T-helper 2 cell treated with Interferon-gamma antibody and Interleukin-4, amounts not matched to agents 5 μg/mL and 100 μg/mL, for 36 hours (primary cell): ENCODE data around the gene PHLPP1.

Source experiments
- DNase-seq: peaks from one replicate; pipeline ENCODE4 v3.0.0; 2021; ENCODE audit warnings: low spot score
- H3K27ac Mint-ChIP-seq: one replicate; pipeline ENCODE4 v1.8.0; 2021; ENCODE audit warnings: mild to moderate bottlenecking, mixed read lengths
- H3K27me3 Mint-ChIP-seq: one replicate; pipeline ENCODE4 v1.8.0; 2021; ENCODE audit warnings: low read depth, mixed read lengths
- H3K36me3 Mint-ChIP-seq: one replicate; pipeline ENCODE4 v1.8.0; 2021; ENCODE audit warnings: low read depth, mixed read lengths
- H3K4me1 Mint-ChIP-seq: one replicate; pipeline ENCODE4 v1.8.0; 2021; ENCODE audit warnings: low read depth, mixed read lengths
- H3K4me3 Mint-ChIP-seq: one replicate; pipeline ENCODE4 v1.8.0; 2022; ENCODE audit warnings: mild to moderate bottlenecking, moderate library complexity, mixed read lengths
- H3K9me3 Mint-ChIP-seq: one replicate; pipeline ENCODE4 v1.8.0; 2021; ENCODE audit warnings: mixed read lengths

PHLPP1 gene

GRCh38 chr18:62991959-62992358 lies 276.6 kb downstream of the PHLPP1 start:
- DNase-seq, result no peak
- Mint-ChIP-seq H3K4me1 (no peaks in the 10 kb centered on the region), H3K27me3 (peaks cover 25% of the 10 kb centered on the region), H3K27ac (no peak overlapping the region), H3K9me3 (no peaks in the 10 kb centered on the region), H3K36me3 (no peaks in the 10 kb centered on the region), H3K4me3 (no peak overlapping the region)

GRCh38 chr18:62992877-62993365 lies 277.6 kb downstream of the PHLPP1 start:
- H3K36me3 Mint-ChIP-seq, result no peaks in the 10 kb centered on the region
- peaks cover 25% of the 10 kb centered on the region for H3K27me3 Mint-ChIP-seq
- no peaks in the 10 kb centered on the region for H3K4me1 Mint-ChIP-seq
- no peaks in the 10 kb centered on the region for H3K9me3 Mint-ChIP-seq
- DNase-seq, result no peak
- no peak overlapping the region for H3K4me3 Mint-ChIP-seq
- H3K27ac Mint-ChIP-seq, result no peak overlapping the region

- H3K4me3 Mint-ChIP-seq, result no peak overlapping the region
- H3K4me1 Mint-ChIP-seq, result no peaks in the 10 kb centered on the region
- no peaks in the 10 kb centered on the region for H3K36me3 Mint-ChIP-seq
- H3K9me3 Mint-ChIP-seq, result no peaks in the 10 kb centered on the region
- no peak overlapping the region for H3K27ac Mint-ChIP-seq
- no peak for DNase-seq
- peaks cover 16% of the 10 kb centered on the region for H3K27me3 Mint-ChIP-seq
These were observed 281.2 kb downstream of the PHLPP1 start for GRCh38 chr18:62996566-62996965.

- Mint-ChIP-seq H3K4me1 (no peaks in the 10 kb centered on the region), H3K36me3 (no peaks in the 10 kb centered on the region), H3K4me3 (no peak overlapping the region), H3K27ac (no peak overlapping the region), H3K27me3 (peaks cover 16% of the 10 kb centered on the region), H3K9me3 (no peaks in the 10 kb centered on the region)
- no peak for DNase-seq
These were observed 281.7 kb downstream of the PHLPP1 start for GRCh38 chr18:62997076-62997475.

GRCh38 chr18:62998443-62998842 lies 283.1 kb downstream of the PHLPP1 start:
- H3K27ac Mint-ChIP-seq, result no peak overlapping the region
- no peaks in the 10 kb centered on the region for H3K9me3 Mint-ChIP-seq
- no peak overlapping the region for H3K4me3 Mint-ChIP-seq
- H3K36me3 Mint-ChIP-seq, result no peaks in the 10 kb centered on the region
- DNase-seq, result no peak
- H3K27me3 Mint-ChIP-seq, result peaks cover 16% of the 10 kb centered on the region
- no peaks in the 10 kb centered on the region for H3K4me1 Mint-ChIP-seq

GRCh38 chr18:62999392-62999791 lies 284.1 kb downstream of the PHLPP1 start:
- Mint-ChIP-seq H3K27ac (no peak overlapping the region), H3K4me3 (no peak overlapping the region), H3K27me3 (peaks cover 13% of the 10 kb centered on the region), H3K9me3 (no peaks in the 10 kb centered on the region), H3K36me3 (no peaks in the 10 kb centered on the region), H3K4me1 (no peaks in the 10 kb centered on the region)
- no peak for DNase-seq

GRCh38 chr18:62999921-63000320 lies 284.6 kb downstream of the PHLPP1 start:
- no peaks in the 10 kb centered on the region for H3K36me3 Mint-ChIP-seq
- H3K27ac Mint-ChIP-seq, result no peak overlapping the region
- no peaks in the 10 kb centered on the region for H3K4me1 Mint-ChIP-seq
- no peak for DNase-seq
- H3K4me3 Mint-ChIP-seq, result no peak overlapping the region
- no peaks in the 10 kb centered on the region for H3K9me3 Mint-ChIP-seq
- peaks cover 13% of the 10 kb centered on the region for H3K27me3 Mint-ChIP-seq

- H3K36me3 Mint-ChIP-seq, result no peaks in the 10 kb centered on the region
- H3K4me3 Mint-ChIP-seq, result no peak overlapping the region
- no peak for DNase-seq
- H3K27ac Mint-ChIP-seq, result no peak overlapping the region
- no peaks in the 10 kb centered on the region for H3K4me1 Mint-ChIP-seq
- H3K9me3 Mint-ChIP-seq, result no peaks in the 10 kb centered on the region
- H3K27me3 Mint-ChIP-seq, result peaks cover 9% of the 10 kb centered on the region
These were observed 285.5 kb downstream of the PHLPP1 start for GRCh38 chr18:63000839-63001238.

GRCh38 chr18:63001861-63002260 lies 286.5 kb downstream of the PHLPP1 start:
- no peak for DNase-seq
- no peaks in the 10 kb centered on the region for H3K9me3 Mint-ChIP-seq
- H3K27ac Mint-ChIP-seq, result no peak overlapping the region
- H3K27me3 Mint-ChIP-seq, result peaks cover 8% of the 10 kb centered on the region
- H3K36me3 Mint-ChIP-seq, result no peaks in the 10 kb centered on the region
- H3K4me3 Mint-ChIP-seq, result no peak overlapping the region
- H3K4me1 Mint-ChIP-seq, result no peaks in the 10 kb centered on the region

GRCh38 chr18:63002305-63002704 lies 287.0 kb downstream of the PHLPP1 start:
- no peak overlapping the region for H3K4me3 Mint-ChIP-seq
- no peak overlapping the region for H3K27ac Mint-ChIP-seq
- H3K27me3 Mint-ChIP-seq, result peaks cover 9% of the 10 kb centered on the region

GRCh38 chr18:63002803-63003445 lies 287.6 kb downstream of the PHLPP1 start:
- H3K9me3 Mint-ChIP-seq, result no peaks in the 10 kb centered on the region
- DNase-seq, result no peak
- H3K27me3 Mint-ChIP-seq, result peaks cover 11% of the 10 kb centered on the region
- H3K27ac Mint-ChIP-seq, result no peak overlapping the region
- no peaks in the 10 kb centered on the region for H3K4me1 Mint-ChIP-seq
- no peaks in the 10 kb centered on the region for H3K36me3 Mint-ChIP-seq
- H3K4me3 Mint-ChIP-seq, result no peak overlapping the region

More at GRCh38 chr18:63002305-63002704, 287.0 kb downstream of the PHLPP1 start:
- no peaks in the 10 kb centered on the region for H3K4me1 Mint-ChIP-seq
- H3K9me3 Mint-ChIP-seq, result no peaks in the 10 kb centered on the region
- H3K36me3 Mint-ChIP-seq, result no peaks in the 10 kb centered on the region
- DNase-seq, result no peak

- DNase-seq, result no peak
- Mint-ChIP-seq H3K36me3 (no peaks in the 10 kb centered on the region), H3K4me1 (no peaks in the 10 kb centered on the region), H3K27ac (no peak overlapping the region), H3K4me3 (no peak overlapping the region), H3K27me3 (peaks cover 7% of the 10 kb centered on the region), H3K9me3 (no peaks in the 10 kb centered on the region)
These were observed 288.6 kb downstream of the PHLPP1 start for GRCh38 chr18:63003899-63004298.

- Mint-ChIP-seq H3K4me3 (no peak overlapping the region), H3K4me1 (no peaks in the 10 kb centered on the region), H3K27me3 (peaks cover 7% of the 10 kb centered on the region), H3K9me3 (no peaks in the 10 kb centered on the region), H3K27ac (no peak overlapping the region), H3K36me3 (no peaks in the 10 kb centered on the region)
- no peak for DNase-seq
These were observed 289.2 kb downstream of the PHLPP1 start for GRCh38 chr18:63004466-63005089.

- H3K4me1 Mint-ChIP-seq, result no peaks in the 10 kb centered on the region
- no peak for DNase-seq
- H3K27ac Mint-ChIP-seq, result no peak overlapping the region
- no peaks in the 10 kb centered on the region for H3K36me3 Mint-ChIP-seq
- H3K4me3 Mint-ChIP-seq, result no peak overlapping the region
- H3K27me3 Mint-ChIP-seq, result peaks cover 14% of the 10 kb centered on the region
- no peaks in the 10 kb centered on the region for H3K9me3 Mint-ChIP-seq
These were observed 290.0 kb downstream of the PHLPP1 start for GRCh38 chr18:63005306-63005705.

- no peak overlapping the region for H3K27ac Mint-ChIP-seq
- H3K9me3 Mint-ChIP-seq, result no peaks in the 10 kb centered on the region
- H3K4me1 Mint-ChIP-seq, result no peaks in the 10 kb centered on the region
- peaks cover 31% of the 10 kb centered on the region for H3K27me3 Mint-ChIP-seq
- H3K4me3 Mint-ChIP-seq, result no peak overlapping the region
- DNase-seq, result no peak
- no peaks in the 10 kb centered on the region for H3K36me3 Mint-ChIP-seq
These were observed 291.9 kb downstream of the PHLPP1 start for GRCh38 chr18:63007231-63007630.
